ENCODE results near the gene PLPP6.

DNA sequence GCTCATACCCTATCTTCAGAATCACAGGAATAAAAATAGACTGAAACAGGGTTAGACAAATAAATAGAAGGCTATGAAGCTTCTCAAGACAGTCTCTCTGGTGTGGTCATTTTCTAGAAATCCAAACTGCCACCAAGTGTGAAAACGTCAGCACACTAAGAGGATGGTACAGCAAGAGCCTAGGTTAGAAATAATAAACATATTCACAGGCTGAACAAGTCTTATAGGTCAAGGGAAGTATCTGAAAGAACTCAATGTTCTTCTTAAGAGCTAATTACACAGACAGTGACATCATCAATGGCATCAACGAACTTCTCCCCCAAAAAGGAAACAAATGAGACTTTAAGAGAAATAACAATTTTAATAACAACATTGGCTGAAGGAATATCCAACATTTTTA, 22.7 kb upstream of the PLPP6 start:
- TF ChIP-seq, protein P1, sequence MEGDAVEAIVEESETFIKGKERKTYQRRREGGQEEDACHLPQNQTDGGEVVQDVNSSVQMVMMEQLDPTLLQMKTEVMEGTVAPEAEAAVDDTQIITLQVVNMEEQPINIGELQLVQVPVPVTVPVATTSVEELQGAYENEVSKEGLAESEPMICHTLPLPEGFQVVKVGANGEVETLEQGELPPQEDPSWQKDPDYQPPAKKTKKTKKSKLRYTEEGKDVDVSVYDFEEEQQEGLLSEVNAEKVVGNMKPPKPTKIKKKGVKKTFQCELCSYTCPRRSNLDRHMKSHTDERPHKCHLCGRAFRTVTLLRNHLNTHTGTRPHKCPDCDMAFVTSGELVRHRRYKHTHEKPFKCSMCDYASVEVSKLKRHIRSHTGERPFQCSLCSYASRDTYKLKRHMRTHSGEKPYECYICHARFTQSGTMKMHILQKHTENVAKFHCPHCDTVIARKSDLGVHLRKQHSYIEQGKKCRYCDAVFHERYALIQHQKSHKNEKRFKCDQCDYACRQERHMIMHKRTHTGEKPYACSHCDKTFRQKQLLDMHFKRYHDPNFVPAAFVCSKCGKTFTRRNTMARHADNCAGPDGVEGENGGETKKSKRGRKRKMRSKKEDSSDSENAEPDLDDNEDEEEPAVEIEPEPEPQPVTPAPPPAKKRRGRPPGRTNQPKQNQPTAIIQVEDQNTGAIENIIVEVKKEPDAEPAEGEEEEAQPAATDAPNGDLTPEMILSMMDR (IDR thresholded peaks at IDR 0.05), result no peak
- no peak for TF ChIP-seq POLR2A (IDR thresholded peaks at IDR 0.05)

All from testis (tissue), 2 donors.